Sigmoid colon (tissue), 4 donors: ENCODE measurements around the gene NSG2.

Source experiments
- EP300 ChIP-seq, 4 donors: sonication (generic); formaldehyde crosslinking; IDR thresholded peaks; one replicate each; pipeline ENCODE4 v1.6.1; 2017; ENCODE audit warnings: antibody characterized with exemption in 4 of 4
- POLR2A ChIP-seq, 2 donors: fragments of 450-650 bp; IDR thresholded peaks; one replicate each; pipeline ENCODE4 v1.6.1; 2016; ENCODE audit warnings: antibody characterized with exemption in 2 of 2, mild to moderate bottlenecking in 2 of 2, moderate library complexity in 2 of 2
- POLR2AphosphoS5 ChIP-seq, 4 donors: sonication (generic); formaldehyde crosslinking; IDR thresholded peaks; one replicate each; pipeline ENCODE4 v1.6.1; 2017; ENCODE audit warnings: antibody characterized with exemption in 4 of 4
- TF ChIP-seq, protein P1 (sequence below), 4 experiments: fragments of 450-650 bp in 3 of 4; fragments of 200-600 bp in 1 of 4; IDR thresholded peaks; one replicate each; pipeline ENCODE4 v1.5.1; 2016 to 2019; ENCODE audit warnings: antibody characterized with exemption in 4 of 4, mild to moderate bottlenecking in 3 of 4, moderate library complexity in 2 of 4

DNA sequence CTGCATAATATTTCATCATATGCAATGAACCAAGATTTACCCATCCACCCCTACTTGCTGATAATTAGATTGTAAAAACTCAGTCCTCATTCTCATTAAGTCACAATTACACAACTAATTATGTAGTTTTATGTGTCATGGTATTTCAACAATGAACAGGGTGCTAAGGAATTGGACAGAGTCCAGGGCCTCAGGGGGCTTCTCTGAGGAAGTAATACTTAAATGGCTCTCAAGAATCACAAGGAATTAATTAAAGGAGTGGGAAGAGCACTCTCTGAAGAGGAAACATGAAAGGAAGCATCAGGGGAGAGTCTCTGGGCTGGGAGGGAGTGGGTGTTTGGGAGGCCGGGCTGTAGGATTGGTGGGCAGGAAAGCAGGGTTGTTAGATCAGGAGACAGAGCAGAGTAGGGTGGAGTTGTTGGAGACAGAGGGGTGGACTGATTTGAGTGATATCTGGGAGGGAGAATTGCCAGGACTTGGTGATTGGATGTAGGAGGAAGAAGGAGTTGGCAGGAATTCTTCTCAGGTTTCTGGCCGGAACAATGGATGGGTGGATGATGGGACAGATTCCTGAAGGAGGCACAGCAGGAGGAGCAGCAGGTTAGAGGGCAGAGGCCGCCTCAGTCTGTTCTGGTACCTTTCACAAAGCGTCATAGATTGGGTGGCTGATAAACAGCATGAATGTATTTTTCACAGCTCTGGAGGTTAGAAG is 23.0 kb upstream of the NSG2 start:
- no peak for TF ChIP-seq EP300 (IDR thresholded peaks at IDR 0.05)
- no peak for TF ChIP-seq POLR2AphosphoS5 (IDR thresholded peaks at IDR 0.05)
- TF ChIP-seq, protein P1, sequence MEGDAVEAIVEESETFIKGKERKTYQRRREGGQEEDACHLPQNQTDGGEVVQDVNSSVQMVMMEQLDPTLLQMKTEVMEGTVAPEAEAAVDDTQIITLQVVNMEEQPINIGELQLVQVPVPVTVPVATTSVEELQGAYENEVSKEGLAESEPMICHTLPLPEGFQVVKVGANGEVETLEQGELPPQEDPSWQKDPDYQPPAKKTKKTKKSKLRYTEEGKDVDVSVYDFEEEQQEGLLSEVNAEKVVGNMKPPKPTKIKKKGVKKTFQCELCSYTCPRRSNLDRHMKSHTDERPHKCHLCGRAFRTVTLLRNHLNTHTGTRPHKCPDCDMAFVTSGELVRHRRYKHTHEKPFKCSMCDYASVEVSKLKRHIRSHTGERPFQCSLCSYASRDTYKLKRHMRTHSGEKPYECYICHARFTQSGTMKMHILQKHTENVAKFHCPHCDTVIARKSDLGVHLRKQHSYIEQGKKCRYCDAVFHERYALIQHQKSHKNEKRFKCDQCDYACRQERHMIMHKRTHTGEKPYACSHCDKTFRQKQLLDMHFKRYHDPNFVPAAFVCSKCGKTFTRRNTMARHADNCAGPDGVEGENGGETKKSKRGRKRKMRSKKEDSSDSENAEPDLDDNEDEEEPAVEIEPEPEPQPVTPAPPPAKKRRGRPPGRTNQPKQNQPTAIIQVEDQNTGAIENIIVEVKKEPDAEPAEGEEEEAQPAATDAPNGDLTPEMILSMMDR (IDR thresholded peaks at IDR 0.05) = no peak
- no peak for TF ChIP-seq POLR2A (IDR thresholded peaks at IDR 0.05)
